Ishikawa (cell line): ENCODE data around the gene NEXN.

Experiments
- CREB1 ChIP-seq: IDR thresholded peaks from 2 replicates; pipeline ENCODE4 v1.6.1; 2012; ENCODE audit warnings: low read depth
- EGR1 ChIP-seq: IDR thresholded peaks from 2 replicates; pipeline ENCODE4 v1.6.1; 2012
- RAD21 ChIP-seq: IDR thresholded peaks from 2 replicates; pipeline ENCODE4 v1.6.1; 2012; ENCODE audit warnings: low read depth
- TCF12 ChIP-seq: IDR thresholded peaks from 2 replicates; pipeline ENCODE4 v1.6.1; 2012; ENCODE audit warnings: low read depth
- YY1 ChIP-seq: IDR thresholded peaks from 2 replicates; pipeline ENCODE4 v1.6.1; 2012; ENCODE audit warnings: low read depth
- TF ChIP-seq, protein P1 (sequence below): IDR thresholded peaks from 2 replicates; pipeline ENCODE4 v1.6.1; 2012

GRCh38 chr1:77906624-77907023 lies 18.2 kb downstream of the NEXN start:
- TF ChIP-seq TCF12 (no peak), CREB1 (no peak), RAD21 (no peak), EGR1 (no peak), YY1 (no peak)
- TF ChIP-seq, protein P1, sequence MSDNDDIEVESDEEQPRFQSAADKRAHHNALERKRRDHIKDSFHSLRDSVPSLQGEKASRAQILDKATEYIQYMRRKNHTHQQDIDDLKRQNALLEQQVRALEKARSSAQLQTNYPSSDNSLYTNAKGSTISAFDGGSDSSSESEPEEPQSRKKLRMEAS: no peak
